Hematopoietic multipotent progenitor cell treated with erythropoietin and hydrocortisone succinate and interleukin-3 and kit ligand, for 8 days (in vitro differentiated cells): ENCODE data around the gene RAB26.
"Not testable (repeated sequence)": the region's sequence is repeated elsewhere in the genome, so short reads cannot be mapped to it uniquely, and the experiment has no call there.

Experiments used
- DNase-seq: peaks from one replicate; pipeline ENCODE4 v3.0.0-alpha.2; 2015

RAB26 gene

DNA sequence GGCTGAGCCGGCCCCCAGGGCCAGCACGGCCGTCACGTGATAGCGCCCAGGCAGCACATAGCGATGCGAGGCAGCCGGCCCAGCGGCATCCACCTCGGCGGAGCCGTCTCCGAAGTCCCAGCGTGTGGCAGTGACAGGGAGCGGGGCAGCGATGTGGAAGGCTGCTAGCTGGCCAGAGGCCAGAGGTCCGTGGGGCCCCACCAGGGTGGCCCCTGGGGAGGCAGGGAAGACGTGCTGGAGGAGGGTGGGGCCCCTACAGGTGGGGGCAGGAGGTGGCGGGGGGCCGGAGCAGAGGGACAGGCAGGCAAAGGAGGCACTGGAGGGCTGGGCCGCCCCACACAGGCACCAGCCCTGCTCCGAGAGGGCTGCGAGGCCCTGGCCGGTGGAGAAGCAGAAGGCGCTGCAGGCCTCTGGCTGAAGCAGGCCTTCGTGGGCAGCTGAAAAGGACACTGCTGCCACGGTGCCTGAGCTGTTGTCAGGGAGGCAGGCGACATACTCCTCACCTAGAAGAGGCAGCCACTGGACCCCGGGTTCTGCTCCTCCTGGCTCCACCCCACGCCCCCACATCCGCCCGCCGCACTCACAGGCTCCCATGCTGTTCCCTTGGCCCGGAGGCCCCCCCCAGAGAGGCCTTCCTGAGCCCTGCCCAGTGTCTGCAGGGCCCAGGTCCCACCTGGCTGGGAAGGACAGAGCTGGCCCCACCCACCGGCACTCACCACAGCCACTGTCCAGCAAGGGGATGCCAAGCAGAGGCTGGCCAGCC is 30.3 kb upstream of the RAB26 start:
- not testable (repeated sequence) for DNase-seq

DNA sequence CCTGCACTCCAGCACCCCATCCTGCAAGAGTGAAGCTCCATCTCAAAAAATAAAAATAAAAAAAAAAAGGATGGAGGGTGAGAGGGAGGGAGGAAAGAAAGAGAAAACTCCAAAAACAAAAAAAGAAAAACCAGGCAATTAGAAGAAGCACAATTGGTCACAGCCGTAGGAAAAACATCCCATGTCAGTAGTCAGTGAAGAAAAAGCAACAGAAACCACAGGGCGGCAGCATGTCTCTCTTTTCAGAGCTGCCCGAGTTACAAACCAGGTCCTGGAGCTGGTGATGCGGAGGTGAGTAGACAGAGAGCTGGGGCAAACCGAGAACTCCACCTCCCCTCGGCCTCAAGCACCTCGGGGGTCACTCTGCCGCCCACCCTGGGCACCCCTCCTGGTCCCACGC is 27.1 kb upstream of the RAB26 start:
- peak; percentile 52 for DNase-seq

DNA sequence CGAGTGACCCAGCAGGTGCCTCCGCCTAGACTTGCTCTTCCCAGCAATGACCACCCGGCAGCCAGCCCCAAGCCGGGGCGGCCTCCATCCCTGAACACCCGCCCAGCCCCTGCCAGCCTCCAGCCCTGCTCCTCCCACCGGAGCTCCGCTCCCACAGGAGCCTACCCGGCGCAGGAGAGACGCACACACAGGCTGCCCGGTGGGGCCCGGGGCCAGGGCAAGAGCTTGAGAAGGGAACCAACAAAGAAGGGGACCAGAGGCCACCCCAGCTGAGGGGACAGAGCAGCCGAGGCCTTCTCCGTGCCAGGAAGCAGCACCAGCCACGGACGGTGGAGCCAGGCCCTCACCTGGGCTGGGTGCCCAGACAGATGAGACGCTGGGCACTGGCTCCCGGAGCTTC is 26.6 kb upstream of the RAB26 start:
- DNase-seq = no peak

DNA sequence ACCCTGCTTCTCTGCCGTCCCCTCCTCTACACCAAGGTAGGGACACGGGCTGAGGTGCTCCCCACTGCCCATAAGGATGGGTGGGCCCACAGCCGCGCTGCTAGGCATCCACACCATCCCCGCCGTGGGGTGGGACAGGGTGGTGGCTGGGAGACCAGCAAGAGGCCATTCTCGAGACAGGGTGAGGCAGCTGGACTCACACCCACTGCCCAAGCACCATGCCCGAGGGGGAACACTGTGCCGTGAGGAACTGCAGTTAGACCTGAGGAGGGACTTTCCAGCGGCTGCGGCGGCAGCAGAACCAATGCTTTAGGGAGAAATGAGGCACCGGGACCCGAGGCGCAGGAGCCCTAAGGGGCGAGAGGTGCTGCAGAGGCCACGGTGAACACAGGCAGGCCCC is 26.0 kb upstream of the RAB26 start:
- no peak for DNase-seq

DNA sequence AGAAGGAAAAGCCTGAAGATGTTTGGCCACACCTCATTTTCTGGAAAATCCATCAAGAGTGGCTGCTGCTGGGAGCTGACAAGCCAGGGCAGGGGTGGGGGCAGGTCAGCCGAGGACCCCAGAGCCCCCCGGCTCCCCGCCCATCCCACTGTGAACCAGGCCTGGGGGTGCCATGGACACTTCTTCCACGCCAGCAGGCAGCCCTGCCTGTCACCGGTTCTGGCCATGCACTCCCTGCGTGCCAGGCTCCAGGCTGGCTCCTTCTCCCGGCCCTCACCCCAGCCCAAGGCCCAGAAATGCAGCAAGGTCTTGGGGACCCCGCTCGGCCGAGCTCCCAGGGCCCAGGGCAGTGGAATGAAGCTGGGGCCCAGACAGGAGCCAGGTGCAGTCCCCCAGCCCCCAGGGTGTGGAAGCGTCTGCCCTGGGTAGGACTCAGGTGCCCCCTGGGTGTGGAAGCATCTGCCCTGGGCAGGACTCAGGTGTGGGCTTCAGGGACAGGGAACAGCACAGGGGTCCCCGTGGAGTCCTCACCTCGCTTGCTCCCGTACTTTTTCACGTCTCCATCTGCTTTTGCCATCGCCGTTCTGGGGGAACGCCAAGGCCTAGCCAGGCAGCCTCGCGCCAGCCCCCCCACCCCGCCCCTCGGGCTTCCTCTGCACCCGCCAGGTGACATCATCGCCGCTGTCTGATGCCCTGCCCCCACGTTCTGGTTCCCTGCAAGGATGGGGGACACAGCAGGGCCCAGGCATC is 25.3 kb upstream of the RAB26 start:
- DNase-seq = not testable (repeated sequence)

DNA sequence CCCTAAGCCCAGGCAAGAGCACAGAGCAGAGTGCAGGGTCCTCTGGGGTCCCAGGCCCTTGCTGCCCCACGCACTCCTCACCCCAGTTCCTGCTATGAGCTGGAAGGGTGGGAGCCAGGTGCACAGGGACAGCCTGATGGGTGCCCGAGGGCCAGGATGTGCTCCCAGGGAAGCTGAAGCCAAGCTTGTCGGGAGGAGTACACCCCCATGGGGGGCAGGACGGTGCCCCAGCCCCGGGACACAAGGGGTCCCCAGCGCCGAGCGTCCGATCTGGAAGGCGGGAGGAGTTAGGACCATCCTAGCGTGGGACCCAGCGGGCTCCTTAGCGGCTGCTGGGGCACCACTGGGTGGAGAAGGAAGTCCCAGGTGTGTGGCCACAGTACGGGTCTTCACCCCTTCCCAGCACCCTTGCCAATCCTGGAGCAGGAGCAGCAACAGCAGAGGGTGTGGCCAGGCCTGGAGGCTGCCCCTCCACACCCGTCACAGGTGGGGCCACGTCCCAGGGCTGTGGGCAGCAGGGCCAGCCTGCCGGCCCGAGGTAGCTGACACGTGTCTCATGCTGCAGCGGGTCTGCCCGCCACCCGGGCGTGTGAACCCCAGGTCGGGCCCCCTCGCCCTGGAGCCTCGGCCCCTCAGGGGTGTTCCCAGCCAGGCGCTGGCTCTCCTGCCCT is 24.6 kb upstream of the RAB26 start:
- not testable (repeated sequence) for DNase-seq

DNA sequence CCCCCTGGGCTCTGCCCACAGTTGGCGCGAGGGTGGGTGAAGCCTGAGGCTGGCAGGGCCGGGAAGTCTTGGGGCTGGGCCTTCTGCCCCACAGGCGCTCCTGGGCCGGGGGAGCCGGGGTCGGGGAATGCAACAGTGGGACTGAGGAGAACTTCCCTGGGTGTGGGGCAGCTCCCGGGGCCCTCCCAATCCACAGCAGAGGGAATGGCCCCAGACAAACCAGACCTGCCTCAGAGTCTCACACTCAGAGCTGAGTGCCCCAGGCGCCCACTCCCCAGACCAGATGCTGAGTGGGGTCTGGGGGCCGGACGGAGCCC is 24.1 kb upstream of the RAB26 start:
- DNase-seq = not testable (repeated sequence)

DNA sequence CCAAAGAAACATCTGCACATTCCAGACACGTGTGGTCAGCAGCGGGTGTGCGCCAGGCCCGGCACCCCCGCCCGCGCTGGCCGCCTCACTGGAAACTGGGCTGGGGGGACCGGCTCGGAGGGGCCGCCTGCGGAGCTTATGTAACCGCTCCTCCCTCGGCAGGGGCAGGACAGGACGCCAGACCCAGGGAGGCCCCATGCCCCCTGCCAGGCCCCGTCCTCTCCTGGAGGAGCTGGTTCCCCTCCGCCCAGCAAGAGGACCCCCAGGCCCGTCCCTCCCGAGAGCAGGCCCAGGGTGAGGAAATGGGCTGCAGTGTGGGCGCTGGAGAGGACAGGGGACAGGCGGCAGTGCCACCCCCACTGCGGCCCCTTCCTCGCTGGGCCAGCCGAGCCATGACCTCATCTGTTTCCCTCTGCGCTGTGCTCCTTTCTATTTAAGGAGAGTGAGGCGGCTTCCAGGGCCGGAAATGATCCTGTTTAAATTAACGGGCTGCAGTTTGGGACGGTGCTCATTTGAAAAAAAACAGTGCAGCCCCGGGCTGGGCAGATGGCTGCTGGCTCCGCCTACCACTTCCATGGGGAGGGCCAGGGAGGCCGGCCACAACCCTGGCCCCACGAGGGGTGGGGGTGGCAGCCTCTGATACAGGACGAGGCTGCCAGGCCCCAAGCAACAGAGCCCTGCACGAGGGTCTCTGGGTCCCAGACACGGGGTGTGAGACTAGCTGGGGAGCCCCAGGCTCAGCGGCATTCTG is 23.6 kb upstream of the RAB26 start:
- DNase-seq = peak; percentile 16

DNA sequence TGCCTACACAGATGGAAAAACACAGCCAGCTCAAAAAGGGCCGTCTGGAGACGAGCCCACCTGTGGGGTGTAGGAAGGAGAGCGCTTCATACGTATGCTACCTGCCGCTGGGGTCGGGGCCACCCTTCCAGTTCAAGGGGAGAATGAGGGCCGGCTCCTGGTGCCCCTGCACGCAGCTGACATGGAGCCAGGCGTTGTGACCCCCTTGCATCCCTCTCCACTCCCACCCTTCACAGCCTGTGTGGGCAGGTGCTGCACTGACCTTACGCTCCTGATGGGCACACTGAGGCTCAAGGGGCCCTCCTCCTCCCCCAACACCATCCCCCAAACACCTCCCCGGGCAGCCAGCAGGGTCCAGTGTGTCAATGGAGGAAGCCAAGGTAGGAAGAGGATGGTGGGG is 22.8 kb upstream of the RAB26 start:
- not testable (repeated sequence) for DNase-seq

DNA sequence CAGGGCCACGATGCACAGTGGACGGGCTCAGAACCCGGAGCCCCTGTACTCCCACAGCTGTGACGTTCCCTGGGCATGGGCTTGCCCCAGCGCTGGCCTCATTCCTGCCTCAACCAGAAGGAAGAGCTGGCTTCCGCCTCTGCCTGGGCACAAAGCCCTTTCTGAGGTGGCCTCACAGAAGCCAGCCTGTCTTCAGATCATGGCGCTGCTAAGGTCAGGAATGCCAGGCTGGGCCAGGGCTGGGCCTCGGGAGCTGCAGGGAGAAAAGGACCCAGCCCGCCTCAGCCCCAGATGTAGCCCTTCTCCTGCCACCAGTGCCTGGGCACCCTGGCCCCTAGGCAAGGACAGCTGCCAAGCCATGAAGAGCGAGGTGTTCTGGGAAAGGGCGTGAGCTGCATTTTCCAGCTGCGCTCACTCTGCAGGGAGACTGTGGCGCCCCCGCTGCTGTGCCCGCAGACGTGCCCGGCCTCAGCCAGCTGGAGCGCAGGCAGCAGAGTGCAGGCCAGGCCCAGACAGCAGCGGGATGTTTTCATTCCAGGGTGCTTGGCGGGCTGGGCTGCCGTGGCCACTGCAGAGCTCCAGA is 22.2 kb upstream of the RAB26 start:
- DNase-seq = not testable (repeated sequence)

DNA sequence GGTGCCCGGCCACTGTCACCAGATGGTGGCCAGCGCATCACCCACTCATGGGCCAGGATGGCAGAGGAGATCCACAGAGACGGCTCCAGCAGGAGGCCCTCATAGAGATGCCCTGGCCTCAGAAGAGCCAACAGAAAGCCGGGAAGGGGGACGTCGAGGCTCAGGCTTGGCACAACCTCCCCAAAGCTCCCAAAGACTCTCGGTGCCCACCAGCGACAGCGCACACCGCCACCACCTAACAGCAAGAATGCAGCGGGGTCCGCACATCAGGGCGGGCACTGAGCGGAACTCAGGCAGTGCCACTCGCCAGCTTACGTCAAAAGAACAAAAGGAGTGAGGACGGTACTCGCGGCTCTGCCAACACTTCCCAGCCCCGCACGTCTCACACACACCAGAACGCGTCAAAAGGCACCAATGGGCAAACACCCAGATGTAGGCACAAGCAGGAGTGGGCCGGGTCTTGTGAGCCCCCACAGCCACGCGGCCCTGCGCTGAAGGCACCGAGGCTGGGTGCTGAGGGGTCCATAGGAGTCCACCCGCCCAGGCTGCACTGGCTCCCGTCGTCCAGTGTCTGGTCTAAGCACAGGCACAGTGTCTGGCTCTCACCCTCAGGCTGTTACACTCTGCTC is 21.4 kb upstream of the RAB26 start:
- DNase-seq = not testable (repeated sequence)

DNA sequence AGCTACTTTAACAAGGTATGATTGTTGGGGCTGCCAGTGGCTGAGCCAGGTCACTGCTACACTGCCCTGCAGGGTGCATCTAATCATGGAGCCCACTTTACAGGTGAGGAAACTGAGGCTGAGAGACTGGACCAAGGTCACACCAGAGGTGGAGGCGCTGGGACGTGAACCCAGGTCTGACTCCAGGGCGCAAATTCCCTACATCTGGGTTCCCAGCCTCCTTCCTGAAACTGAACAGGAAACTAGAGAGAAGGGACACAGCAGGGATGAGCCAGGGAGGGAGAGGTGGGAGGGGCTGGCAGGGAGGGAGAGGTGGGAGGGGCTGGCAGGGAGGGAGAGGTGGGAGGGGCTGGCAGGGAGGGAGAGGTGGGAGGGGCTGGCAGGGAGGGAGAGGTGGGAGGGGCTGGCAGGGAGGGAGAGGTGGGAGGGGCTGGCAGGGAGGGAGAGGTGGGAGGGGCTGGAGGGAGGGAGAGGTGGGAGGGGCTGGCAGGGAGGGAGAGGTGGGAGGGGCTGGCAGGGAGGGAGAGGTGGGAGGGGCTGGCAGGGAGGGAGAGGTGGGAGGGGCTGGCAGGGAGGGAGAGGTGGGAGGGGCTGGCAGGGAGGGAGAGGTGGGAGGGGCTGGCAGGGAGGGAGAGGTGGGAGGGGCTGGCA is 20.7 kb upstream of the RAB26 start:
- DNase-seq = peak; percentile 20

DNA sequence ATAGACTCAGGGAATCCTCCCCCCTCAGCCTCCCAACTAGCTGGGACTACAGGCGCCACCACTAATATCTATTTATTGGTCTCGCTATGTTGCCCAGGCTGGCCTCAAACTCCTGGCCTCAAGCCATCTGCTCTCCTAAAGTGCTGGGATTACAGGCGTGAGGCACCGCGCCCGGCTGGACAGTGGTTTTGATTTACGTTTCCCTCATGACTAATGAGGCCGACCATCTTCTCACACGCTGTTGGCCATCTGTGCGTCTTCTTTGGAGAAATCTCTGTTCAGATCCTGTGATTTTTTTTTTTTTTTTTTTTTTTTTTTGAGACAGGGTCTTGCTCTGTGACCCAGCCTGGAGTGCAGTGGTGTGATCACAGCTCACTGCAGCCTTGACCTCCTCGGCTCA is 19.2 kb upstream of the RAB26 start:
- DNase-seq = not testable (repeated sequence)

DNA sequence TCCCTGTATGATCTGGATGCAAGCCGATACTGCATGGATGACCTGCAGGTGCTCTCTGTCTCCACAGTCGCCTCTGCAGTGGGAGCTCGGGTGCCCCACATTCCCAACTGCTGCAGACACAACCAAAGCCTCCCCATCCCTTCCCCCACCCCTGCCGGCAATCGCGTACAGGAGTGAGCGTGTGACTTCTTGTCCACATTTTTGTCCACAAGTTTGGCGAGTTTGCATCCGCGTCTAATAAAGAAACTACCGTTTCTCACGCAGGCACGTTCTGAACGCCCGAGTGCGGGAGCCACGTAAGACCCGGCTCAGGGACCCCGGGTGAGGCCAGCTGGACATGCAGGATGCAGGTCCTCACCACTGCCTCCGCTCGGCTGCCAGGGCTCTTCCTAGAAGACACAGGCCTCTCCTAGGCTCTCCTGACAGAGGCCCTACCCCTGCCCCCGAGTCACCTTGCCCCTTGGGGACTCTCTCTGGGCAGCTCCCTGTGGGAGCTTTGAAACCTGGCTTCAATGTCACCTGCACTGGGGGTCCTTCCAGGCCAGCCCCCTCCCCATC is 18.5 kb upstream of the RAB26 start:
- DNase-seq = not testable (repeated sequence)

DNA sequence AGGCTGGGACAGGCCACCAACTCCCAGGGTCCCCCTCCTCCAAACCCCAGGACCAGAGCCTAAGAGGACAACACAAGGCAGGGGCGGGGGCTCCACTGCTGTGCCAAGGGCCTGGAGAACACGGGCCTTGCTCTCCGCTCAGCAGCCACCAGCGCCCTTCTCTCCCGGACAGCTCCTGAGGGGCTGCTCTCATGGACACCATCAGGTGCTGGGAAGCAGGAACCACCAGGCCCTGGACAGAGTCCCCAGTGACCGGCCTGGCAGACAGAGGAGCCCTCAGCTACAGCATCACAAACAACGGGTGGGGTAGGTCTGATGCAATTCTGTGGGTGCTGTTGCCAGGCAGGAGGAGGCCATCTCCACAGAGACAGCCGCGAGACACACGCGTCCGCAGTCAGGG is 14.6 kb upstream of the RAB26 start:
- not testable (repeated sequence) for DNase-seq

DNA sequence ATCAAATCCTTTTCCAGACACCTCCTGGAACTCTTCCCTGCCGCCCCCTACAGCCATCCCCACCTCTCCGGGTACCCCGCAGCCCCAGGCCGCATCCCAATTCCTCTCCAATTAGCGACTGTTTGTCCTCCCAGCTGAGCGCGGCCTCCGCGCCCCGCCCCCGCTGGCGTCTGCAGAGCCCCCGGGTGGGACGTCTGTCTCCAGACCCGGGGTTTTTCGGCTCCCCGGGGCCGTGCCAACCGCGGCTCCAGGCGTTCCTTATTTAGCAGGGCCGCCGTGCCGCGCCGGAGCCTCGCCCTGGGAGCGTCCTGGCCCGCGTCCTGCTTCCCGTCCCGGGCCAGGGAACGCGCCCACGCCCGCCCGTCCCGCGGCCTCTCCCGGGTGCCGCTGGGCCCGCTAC is 13.4 kb upstream of the RAB26 start:
- DNase-seq = not testable (repeated sequence)

DNA sequence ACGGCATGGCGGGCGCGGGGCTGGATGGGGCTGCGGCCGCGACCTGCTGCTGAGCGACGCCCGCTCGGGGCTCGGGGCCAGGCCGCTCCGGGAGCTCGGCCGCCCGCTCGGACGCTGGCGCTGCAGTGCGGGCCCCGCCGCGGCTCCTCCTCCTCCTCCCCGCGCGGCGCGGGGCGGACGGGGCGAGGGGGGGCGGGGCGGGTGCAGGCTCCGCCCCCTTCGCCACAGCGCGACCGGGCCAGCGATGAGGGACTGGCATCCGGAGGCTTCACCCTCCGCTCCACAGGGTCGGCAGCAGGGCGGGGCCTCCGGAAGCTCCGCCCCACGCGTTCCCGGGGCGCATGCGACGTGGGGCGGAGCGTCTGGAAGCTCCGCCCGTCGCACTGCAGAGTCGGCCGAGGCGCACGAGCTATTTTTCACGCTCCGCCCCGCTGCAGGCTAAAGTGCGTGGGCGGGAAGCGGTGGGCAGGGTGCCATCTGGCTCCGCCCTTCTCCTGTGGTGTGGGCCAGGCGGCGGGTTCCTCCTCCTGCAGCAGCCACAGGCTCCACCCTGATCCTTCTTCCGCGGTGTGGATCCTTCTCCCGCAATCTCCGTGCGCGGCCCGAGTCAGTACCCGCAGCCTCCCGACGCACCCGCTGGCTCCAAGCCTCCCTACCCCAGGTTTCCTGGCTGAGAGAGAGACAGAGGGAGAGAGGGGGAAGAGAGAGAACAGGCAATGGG is 12.5 kb upstream of the RAB26 start, which contains the start of gene PKD1:
TSS of gene PKD1 (minus strand) at position 129 of the 721 bp plus-strand sequence. CDS start 209 bp downstream, outside the sequence.
- peak; percentile 89 for DNase-seq

DNA sequence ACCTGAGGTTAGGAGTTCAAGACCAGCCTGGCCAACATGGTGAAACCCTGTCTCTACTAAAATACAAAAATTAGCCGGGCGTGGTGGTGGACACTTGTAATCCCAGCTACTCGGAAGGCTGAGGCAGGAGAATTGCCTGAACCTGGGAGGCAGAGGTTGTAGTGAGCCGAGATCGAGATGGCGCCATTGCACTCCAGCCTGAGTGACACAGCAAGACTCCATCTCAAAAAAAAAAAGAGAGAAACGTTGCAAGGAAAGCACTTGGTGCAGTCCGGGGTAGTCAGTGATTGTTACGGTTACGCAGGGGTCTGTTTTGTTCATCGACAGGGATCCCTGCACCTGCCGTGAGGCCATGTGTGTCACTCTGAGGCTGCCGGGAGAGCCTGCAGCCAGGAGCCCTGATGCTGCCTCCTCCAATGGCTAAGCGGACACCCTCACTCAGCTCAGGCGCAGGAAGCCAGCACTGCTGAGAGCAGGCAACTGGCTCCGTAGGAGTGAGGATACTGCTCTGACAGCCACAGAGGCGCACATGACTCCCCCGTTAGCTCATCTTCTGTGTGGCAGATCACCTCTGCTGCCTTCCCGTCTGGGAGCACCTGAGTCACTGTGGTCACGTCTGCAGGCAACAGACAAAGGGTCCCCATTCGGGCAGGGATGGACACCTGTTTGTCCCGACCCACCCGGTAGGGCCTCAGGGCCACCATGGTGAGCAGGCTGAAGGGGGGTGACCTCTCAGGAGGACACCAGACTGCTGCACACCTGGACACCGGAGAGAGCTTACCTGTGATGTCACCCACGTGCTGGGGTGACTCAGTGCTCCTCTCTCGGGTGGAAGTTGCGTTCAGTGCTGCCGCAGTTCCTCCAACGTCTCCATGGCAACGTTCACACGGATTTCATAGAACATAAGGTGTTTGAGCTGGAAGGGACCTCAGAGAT is 5.2 kb upstream of the RAB26 start:
- no peak for DNase-seq

DNA sequence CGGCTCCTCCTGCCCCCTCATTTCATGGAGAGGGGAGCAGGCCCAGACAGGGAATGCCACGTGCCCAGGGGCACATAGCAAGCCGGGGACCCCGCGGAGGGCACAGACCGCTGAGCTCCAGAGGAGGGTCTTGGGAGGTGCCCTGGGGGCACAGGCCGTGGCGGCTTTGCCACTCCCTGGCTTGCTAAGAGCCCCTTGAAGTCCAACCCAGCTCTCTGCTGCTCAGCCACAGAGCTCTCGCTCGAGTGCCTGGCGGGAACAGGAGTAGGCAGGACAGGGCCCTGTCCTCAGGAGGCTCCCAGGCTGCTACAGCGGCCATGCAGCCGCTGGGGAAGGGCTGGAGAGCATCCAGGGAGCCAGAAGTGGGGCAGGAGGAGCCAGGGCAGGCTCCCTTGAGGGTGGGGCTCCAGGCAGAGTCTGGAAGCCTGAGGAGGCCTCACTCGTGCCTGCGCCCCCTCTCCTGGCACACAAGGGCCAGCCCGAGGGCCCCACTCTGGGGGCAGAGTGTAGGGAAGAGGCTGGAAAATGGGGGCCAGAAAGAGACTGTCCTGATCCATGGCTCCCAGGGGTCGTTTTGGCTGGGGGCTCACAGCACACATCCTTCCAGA is 4.4 kb upstream of the RAB26 start:
- DNase-seq = no peak
